Hepatocyte (in vitro differentiated cells): ENCODE data around the gene ERCC3.

Experiments used
- EZH2 ChIP-seq: fragments of 200-600 bp; sonication (generic); IDR thresholded peaks from 2 replicates; pipeline ENCODE4 v1.6.1; 2016; ENCODE audit warnings: antibody characterized with exemption, mild to moderate bottlenecking, borderline replicate concordance
- EZH2phosphoT487 ChIP-seq: fragments of 200-600 bp; sonication (generic); IDR thresholded peaks from one replicate; pipeline ENCODE4 v1.6.1; 2018; ENCODE audit warnings: antibody characterized with exemption, mild to moderate bottlenecking, low read depth, moderate library complexity; ENCODE audit not compliant: unreplicated experiment, severe bottlenecking
- TF ChIP-seq, protein P1 (sequence below): fragments of 200-600 bp; sonication (generic); IDR thresholded peaks from 2 replicates; pipeline ENCODE4 v1.5.1; 2016; ENCODE audit warnings: antibody characterized with exemption, mild to moderate bottlenecking; ENCODE audit not compliant: poor library complexity

DNA sequence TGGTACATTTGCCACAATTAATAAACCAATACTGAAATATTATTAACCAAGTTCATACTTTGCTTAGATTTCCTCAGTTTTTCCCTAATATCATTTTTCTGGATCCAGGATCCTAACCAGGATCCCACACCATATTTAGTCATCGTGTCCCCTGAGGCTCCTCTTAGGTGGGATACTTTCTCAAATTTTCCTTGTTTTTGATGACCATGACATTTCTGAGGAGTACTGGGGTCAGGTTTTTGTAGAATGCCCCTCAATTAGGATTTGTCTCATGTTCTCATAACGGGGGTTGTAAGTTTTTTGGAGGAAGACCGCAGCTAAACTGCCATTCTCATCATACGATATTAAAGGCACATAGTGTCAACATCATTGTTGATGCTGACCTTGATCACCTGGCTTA is 15.5 kb upstream of the ERCC3 start:
- TF ChIP-seq EZH2: no peak
- TF ChIP-seq, protein P1, sequence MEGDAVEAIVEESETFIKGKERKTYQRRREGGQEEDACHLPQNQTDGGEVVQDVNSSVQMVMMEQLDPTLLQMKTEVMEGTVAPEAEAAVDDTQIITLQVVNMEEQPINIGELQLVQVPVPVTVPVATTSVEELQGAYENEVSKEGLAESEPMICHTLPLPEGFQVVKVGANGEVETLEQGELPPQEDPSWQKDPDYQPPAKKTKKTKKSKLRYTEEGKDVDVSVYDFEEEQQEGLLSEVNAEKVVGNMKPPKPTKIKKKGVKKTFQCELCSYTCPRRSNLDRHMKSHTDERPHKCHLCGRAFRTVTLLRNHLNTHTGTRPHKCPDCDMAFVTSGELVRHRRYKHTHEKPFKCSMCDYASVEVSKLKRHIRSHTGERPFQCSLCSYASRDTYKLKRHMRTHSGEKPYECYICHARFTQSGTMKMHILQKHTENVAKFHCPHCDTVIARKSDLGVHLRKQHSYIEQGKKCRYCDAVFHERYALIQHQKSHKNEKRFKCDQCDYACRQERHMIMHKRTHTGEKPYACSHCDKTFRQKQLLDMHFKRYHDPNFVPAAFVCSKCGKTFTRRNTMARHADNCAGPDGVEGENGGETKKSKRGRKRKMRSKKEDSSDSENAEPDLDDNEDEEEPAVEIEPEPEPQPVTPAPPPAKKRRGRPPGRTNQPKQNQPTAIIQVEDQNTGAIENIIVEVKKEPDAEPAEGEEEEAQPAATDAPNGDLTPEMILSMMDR: no peak
- TF ChIP-seq EZH2phosphoT487: no peak
